ENCODE measurements around the gene SZT2.

Gene SZT2

GRCh38 chr1:43389326-43390313 is at the start of gene SZT2, which contains the start of gene MED8:
SZT2 (plus strand) TSS chr1:43389899; CDS start chr1:43389969, 70 bp downstream.
MED8 (minus strand) TSS chr1:43389800; CDS start chr1:43389764, 36 bp downstream.
- peak; percentile 23 to 87 for DNase-seq

- no peak for DNase-seq
These were observed 49.1 kb upstream of the SZT2 start for GRCh38 chr1:43340559-43340958.

- no peak for DNase-seq
These were observed 45.3 kb upstream of the SZT2 start for GRCh38 chr1:43344267-43344850.

GRCh38 chr1:43345120-43345519 is 44.6 kb upstream of the SZT2 start:
- no peak for DNase-seq

- DNase-seq = no peak
These were observed 43.1 kb upstream of the SZT2 start for GRCh38 chr1:43346636-43347035.

GRCh38 chr1:43348343-43348808 is 41.3 kb upstream of the SZT2 start:
- no peak for DNase-seq

GRCh38 chr1:43348809-43349593 is 40.7 kb upstream of the SZT2 start:
- peak in 1 of 2 experiments; percentile 61 for DNase-seq

- DNase-seq = no peak
These were observed 39.9 kb upstream of the SZT2 start for GRCh38 chr1:43349594-43350306.

GRCh38 chr1:43350976-43351375 is 38.7 kb upstream of the SZT2 start:
- no peak for DNase-seq

- no peak for DNase-seq
These were observed 38.0 kb upstream of the SZT2 start for GRCh38 chr1:43351421-43352350.

- DNase-seq = no peak
These were observed 37.4 kb upstream of the SZT2 start for GRCh38 chr1:43352351-43352705.

GRCh38 chr1:43352881-43353280 is 36.8 kb upstream of the SZT2 start:
- no peak for DNase-seq

GRCh38 chr1:43354471-43354870 is 35.2 kb upstream of the SZT2 start:
- DNase-seq = no peak

GRCh38 chr1:43354936-43355335 is 34.8 kb upstream of the SZT2 start:
- no peak for DNase-seq

- no peak for DNase-seq
These were observed 32.4 kb upstream of the SZT2 start for GRCh38 chr1:43357251-43357650.

GRCh38 chr1:43358121-43358745 is 31.5 kb upstream of the SZT2 start:
- DNase-seq = no peak

- DNase-seq = peak; percentile 62 to 85
These were observed 30.7 kb upstream of the SZT2 start, which contains the start of gene CDC20 for GRCh38 chr1:43358746-43359693. CDC20 (plus strand) TSS chr1:43358981; CDS start chr1:43359216, 235 bp downstream.

- no peak for DNase-seq
These were observed 30.0 kb upstream of the SZT2 start for GRCh38 chr1:43359696-43360095.

- no peak for DNase-seq
These were observed 29.1 kb upstream of the SZT2 start for GRCh38 chr1:43360616-43361015.
